ENCODE measurements around the gene FLT4.

The FLT4 gene

DNA sequence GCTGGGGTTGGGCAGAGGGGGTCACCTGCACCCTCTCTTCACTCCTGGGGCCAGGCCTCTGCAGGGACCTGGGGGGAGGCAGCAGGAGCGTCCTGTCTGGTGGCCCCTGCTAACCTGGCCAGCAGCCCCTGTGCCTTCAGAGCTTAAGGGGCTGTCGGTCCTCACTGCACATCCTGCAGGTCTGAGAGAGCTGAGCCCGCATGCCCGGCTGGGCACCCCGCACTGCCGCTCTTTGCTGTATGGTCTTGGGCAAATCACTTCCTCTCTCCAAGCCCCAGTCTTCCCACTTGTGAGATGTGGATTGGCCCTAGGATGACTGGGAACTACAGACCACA is 7.9 kb downstream of the FLT4 start:
- H3K27me3 ChIP-seq (replicated peaks; ENCODE audit: control insufficient read depth, insufficient read depth, low read length) = no peaks in the 10 kb centered on the region; the same call in 1 of the 2 replicates
- TF ChIP-seq, protein P1, sequence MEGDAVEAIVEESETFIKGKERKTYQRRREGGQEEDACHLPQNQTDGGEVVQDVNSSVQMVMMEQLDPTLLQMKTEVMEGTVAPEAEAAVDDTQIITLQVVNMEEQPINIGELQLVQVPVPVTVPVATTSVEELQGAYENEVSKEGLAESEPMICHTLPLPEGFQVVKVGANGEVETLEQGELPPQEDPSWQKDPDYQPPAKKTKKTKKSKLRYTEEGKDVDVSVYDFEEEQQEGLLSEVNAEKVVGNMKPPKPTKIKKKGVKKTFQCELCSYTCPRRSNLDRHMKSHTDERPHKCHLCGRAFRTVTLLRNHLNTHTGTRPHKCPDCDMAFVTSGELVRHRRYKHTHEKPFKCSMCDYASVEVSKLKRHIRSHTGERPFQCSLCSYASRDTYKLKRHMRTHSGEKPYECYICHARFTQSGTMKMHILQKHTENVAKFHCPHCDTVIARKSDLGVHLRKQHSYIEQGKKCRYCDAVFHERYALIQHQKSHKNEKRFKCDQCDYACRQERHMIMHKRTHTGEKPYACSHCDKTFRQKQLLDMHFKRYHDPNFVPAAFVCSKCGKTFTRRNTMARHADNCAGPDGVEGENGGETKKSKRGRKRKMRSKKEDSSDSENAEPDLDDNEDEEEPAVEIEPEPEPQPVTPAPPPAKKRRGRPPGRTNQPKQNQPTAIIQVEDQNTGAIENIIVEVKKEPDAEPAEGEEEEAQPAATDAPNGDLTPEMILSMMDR (IDR thresholded peaks at IDR 0.05; ENCODE audit: insufficient read depth, low read length, poor library complexity, severe bottlenecking) = no peak
- no peak for DNase-seq (ENCODE audit: extremely low read depth, insufficient read length)
- no peaks in the 10 kb centered on the region for H3K36me3 ChIP-seq (ENCODE audit: control insufficient read depth, insufficient read depth, low read length)
- no peak overlapping the region for H3K4me3 ChIP-seq (replicated peaks; ENCODE audit: low read depth, low read length)

- no peak overlapping the region for H3K4me3 ChIP-seq (replicated peaks; ENCODE audit: low read depth, low read length)
- no peaks in the 10 kb centered on the region for H3K36me3 ChIP-seq (ENCODE audit: control insufficient read depth, insufficient read depth, low read length)
- no peak for DNase-seq (ENCODE audit: extremely low read depth, insufficient read length)
- no peaks in the 10 kb centered on the region; the same call in 1 of the 2 replicates for H3K27me3 ChIP-seq (replicated peaks; ENCODE audit: control insufficient read depth, insufficient read depth, low read length)
- TF ChIP-seq, protein P1 (IDR thresholded peaks at IDR 0.05; ENCODE audit: insufficient read depth, low read length, poor library complexity, severe bottlenecking) = no peak
Measured at GRCh38 chr5:180640861-180641565, 8.4 kb downstream of the FLT4 start.

DNA sequence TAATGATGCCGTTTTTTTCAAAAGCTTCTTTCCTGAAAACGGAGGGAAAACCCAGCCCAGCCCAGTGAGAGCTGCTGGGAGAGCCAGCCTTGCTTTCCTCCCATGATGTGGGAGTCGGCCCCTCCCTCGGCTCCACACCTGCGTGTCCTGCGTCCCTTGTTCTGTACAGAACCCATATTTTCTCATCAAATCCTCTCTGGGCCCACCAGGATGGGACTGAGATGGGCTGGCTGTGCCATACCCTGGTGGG is 8.9 kb downstream of the FLT4 start:
- TF ChIP-seq, protein P1 (IDR thresholded peaks at IDR 0.05; ENCODE audit: insufficient read depth, low read length, poor library complexity, severe bottlenecking) = no peak

GRCh38 chr5:180639741-180640610 is 9.4 kb downstream of the FLT4 start:
- TF ChIP-seq, protein P1 (IDR thresholded peaks at IDR 0.05; ENCODE audit: insufficient read depth, low read length, poor library complexity, severe bottlenecking) = no peak
- H3K36me3 ChIP-seq (ENCODE audit: control insufficient read depth, insufficient read depth, low read length) = no peaks in the 10 kb centered on the region
- DNase-seq (ENCODE audit: extremely low read depth, insufficient read length) = no peak
- H3K27me3 ChIP-seq (replicated peaks; ENCODE audit: control insufficient read depth, insufficient read depth, low read length) = no peaks in the 10 kb centered on the region; the same call in 1 of the 2 replicates
- H3K4me3 ChIP-seq (replicated peaks; ENCODE audit: low read depth, low read length) = no peak overlapping the region

More for the DNA sequence above, 8.9 kb downstream of the FLT4 start:
- Histone ChIP-seq H3K4me3 (replicated peaks; ENCODE audit: low read depth, low read length) (no peak overlapping the region), H3K36me3 (ENCODE audit: control insufficient read depth, insufficient read depth, low read length) (no peaks in the 10 kb centered on the region), H3K27me3 (replicated peaks; ENCODE audit: control insufficient read depth, insufficient read depth, low read length) (no peaks in the 10 kb centered on the region; the same call in 1 of the 2 replicates)
- no peak for DNase-seq (ENCODE audit: extremely low read depth, insufficient read length)

DNA sequence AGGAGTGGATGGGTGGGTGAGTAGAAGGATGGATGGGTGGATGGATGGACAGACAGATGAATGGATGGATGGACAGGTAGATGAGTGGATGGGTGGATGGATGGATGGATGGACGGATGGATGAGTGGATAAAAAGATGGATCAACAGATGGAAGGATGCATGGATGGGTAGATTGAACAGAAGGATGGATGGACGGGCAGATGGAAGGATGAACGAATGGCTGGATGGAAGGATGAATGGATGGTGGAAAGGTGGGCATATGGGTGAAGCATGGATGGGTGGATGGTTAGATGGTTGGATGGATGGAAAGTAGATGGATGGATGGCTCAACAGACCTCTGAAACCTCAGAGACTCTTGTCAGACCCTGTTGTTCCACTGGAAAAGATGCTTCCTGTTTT is 10.1 kb downstream of the FLT4 start:
- TF ChIP-seq, protein P1 (IDR thresholded peaks at IDR 0.05; ENCODE audit: insufficient read depth, low read length, poor library complexity, severe bottlenecking) = no peak

More for the DNA sequence above, 10.1 kb downstream of the FLT4 start:
- no peak overlapping the region for H3K4me3 ChIP-seq (replicated peaks; ENCODE audit: low read depth, low read length)
- no peaks in the 10 kb centered on the region; the same call in 1 of the 2 replicates for H3K27me3 ChIP-seq (replicated peaks; ENCODE audit: control insufficient read depth, insufficient read depth, low read length)
- DNase-seq (ENCODE audit: extremely low read depth, insufficient read length) = no peak
- H3K36me3 ChIP-seq (ENCODE audit: control insufficient read depth, insufficient read depth, low read length) = no peaks in the 10 kb centered on the region
